Measurements from ENCODE around the gene FARP2. TPM values are rescaled to one million over a fixed set of nuclear protein-coding genes. Genes with fewer than 3 reads are reported as not detected.

Gene FARP2
- total and polyA plus RNA-seq, 2 of the 13 experiments (the other 11 are each of a cell fraction or from before 2014, with no cell fraction given): 28.0 to 45.4 TPM

DNA sequence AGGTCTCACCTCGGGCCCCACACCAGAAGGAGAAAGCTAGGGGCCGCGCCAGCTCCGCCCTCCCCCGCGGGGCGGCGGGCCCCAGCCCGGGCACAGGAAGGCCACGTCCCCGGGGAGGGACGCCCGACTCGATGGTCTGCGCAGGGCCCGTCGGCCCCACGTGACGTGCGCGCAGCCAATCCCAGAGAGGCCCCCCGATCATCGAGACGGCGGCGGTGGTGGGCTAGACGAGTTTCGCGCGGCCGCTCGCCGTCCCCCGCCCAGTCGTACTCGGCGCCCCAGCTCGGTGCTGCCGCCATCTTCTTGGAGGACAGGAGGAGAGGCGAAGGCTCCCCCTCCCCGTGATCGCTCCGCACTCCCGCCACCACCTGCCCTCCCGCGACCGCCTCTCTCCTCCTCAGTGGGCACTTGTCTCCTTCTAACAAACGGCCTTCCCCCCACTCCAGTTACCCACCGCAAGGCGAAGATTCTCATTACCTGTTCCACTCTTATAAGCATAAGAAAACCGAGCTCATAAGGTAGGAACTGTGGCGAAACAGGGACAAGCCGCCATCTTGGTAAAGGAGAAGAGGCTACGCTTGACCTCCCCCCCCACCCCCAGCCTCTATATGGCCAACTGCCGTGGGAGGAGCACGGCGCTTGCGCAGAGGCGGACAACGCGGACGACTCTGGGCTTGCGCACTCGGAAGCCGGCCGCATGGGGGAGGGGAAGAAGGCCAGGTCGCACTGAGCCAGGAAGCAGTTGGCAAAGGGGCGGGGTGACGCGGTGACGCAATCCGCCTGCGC, 40.8 kb upstream of the FARP2 start, which contains the start of gene HDLBP (continued):
- TF ChIP-seq, protein P1, sequence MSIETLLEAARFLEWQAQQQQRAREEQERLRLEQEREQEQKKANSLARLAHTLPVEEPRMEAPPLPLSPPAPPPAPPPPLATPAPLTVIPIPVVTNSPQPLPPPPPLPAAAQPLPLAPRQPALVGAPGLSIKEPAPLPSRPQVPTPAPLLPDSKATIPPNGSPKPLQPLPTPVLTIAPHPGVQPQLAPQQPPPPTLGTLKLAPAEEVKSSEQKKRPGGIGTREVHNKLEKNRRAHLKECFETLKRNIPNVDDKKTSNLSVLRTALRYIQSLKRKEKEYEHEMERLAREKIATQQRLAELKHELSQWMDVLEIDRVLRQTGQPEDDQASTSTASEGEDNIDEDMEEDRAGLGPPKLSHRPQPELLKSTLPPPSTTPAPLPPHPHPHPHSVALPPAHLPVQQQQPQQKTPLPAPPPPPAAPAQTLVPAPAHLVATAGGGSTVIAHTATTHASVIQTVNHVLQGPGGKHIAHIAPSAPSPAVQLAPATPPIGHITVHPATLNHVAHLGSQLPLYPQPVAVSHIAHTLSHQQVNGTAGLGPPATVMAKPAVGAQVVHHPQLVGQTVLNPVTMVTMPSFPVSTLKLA (IDR thresholded peaks at IDR 0.05): peak; percentile 6
- TF ChIP-seq ZNF382 (CRISPR knock-in tag; IDR thresholded peaks at IDR 0.05; ENCODE audit: borderline replicate concordance): no peak
- peak; percentile 46 for TF ChIP-seq CBFB (CRISPR knock-in tag; IDR thresholded peaks at IDR 0.05)
- peak; percentile 75 for TF ChIP-seq ZSCAN21 (CRISPR knock-in tag; IDR thresholded peaks at IDR 0.05; ENCODE audit: borderline replicate concordance)
- no peak for TF ChIP-seq TBP (CRISPR knock-in tag; IDR thresholded peaks at IDR 0.05)
- peak; percentile 97 for TF ChIP-seq NFKB2 (CRISPR knock-in tag; IDR thresholded peaks at IDR 0.05; ENCODE audit: borderline replicate concordance)
- peak; percentile 91 for TF ChIP-seq PHF8 (CRISPR knock-in tag; IDR thresholded peaks at IDR 0.05)
- TF ChIP-seq, protein P2, sequence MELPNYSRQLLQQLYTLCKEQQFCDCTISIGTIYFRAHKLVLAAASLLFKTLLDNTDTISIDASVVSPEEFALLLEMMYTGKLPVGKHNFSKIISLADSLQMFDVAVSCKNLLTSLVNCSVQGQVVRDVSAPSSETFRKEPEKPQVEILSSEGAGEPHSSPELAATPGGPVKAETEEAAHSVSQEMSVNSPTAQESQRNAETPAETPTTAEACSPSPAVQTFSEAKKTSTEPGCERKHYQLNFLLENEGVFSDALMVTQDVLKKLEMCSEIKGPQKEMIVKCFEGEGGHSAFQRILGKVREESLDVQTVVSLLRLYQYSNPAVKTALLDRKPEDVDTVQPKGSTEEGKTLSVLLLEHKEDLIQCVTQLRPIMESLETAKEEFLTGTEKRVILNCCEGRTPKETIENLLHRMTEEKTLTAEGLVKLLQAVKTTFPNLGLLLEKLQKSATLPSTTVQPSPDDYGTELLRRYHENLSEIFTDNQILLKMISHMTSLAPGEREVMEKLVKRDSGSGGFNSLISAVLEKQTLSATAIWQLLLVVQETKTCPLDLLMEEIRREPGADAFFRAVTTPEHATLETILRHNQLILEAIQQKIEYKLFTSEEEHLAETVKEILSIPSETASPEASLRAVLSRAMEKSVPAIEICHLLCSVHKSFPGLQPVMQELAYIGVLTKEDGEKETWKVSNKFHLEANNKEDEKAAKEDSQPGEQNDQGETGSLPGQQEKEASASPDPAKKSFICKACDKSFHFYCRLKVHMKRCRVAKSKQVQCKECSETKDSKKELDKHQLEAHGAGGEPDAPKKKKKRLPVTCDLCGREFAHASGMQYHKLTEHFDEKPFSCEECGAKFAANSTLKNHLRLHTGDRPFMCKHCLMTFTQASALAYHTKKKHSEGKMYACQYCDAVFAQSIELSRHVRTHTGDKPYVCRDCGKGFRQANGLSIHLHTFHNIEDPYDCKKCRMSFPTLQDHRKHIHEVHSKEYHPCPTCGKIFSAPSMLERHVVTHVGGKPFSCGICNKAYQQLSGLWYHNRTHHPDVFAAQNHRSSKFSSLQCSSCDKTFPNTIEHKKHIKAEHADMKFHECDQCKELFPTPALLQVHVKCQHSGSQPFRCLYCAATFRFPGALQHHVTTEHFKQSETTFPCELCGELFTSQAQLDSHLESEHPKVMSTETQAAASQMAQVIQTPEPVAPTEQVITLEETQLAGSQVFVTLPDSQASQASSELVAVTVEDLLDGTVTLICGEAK (IDR thresholded peaks at IDR 0.05): no peak
- TF ChIP-seq, protein P2 (CRISPR knock-in tag; IDR thresholded peaks at IDR 0.05): 0 out of 2 replicates have a peak, but pooled peaks have one; percentile 89
- peak; percentile 64; the same call in 1 of the 2 replicates for TF ChIP-seq ZNF160 (CRISPR knock-in tag; IDR thresholded peaks at IDR 0.05)
- TF ChIP-seq ZNF180 (CRISPR knock-in tag; IDR thresholded peaks at IDR 0.05; ENCODE audit: borderline replicate concordance, low read depth): no peak
- no peak for TF ChIP-seq ADNP (CRISPR knock-in tag; IDR thresholded peaks at IDR 0.05)
- TF ChIP-seq ZNF709 (CRISPR knock-in tag; IDR thresholded peaks at IDR 0.05): peak; percentile 97
- TF ChIP-seq GTF3A (CRISPR knock-in tag; conservative IDR thresholded peaks at IDR 0.05): peak; percentile 97; the same call in 1 of the 2 replicates
- TF ChIP-seq, protein P3, sequence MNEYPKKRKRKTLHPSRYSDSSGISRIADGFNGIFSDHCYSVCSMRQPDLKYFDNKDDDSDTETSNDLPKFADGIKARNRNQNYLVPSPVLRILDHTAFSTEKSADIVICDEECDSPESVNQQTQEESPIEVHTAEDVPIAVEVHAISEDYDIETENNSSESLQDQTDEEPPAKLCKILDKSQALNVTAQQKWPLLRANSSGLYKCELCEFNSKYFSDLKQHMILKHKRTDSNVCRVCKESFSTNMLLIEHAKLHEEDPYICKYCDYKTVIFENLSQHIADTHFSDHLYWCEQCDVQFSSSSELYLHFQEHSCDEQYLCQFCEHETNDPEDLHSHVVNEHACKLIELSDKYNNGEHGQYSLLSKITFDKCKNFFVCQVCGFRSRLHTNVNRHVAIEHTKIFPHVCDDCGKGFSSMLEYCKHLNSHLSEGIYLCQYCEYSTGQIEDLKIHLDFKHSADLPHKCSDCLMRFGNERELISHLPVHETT (CRISPR knock-in tag; conservative IDR thresholded peaks at IDR 0.05): peak; percentile 87
- TF ChIP-seq, protein P4, sequence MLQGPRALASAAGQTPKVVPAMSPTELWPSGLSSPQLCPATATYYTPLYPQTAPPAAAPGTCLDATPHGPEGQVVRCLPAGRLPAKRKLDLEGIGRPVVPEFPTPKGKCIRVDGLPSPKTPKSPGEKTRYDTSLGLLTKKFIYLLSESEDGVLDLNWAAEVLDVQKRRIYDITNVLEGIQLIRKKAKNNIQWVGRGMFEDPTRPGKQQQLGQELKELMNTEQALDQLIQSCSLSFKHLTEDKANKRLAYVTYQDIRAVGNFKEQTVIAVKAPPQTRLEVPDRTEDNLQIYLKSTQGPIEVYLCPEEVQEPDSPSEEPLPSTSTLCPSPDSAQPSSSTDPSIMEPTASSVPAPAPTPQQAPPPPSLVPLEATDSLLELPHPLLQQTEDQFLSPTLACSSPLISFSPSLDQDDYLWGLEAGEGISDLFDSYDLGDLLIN (CRISPR knock-in tag; IDR thresholded peaks at IDR 0.05; ENCODE audit: borderline replicate concordance): no peak

All from HepG2 (cell line).